ENCODE results near the gene WNT11. TPM values are rescaled to one million over a fixed set of nuclear protein-coding genes. Genes with fewer than 3 reads are reported as not detected.

Gene WNT11
- total RNA-seq, 1 donor from 2014 or later: 6.9 TPM

DNA sequence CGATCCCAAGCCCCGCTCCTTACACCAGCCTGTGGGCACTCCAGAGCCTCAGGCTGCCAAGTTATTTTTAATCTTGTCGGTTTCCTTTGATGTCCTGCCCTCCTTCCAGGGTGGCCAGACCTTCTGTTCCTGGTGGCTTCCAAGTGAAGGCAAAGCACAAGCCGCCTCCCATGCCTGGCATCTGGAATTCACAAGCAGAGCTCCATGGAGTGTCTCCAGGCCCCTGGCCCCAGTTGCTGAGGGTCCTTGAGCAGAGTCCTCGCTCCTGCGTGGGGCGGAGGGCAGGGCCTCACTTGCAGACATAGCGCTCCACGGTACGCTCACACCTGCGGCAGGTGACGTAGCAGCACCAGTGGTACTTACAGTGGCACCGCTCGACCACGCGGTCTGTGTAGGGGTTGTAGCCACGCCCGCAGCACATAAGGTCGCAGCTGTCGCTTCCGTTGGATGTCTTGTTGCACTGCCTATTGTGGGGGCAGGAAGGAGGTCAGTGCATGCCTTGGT is 19.5 kb downstream of the WNT11 start:
- TF ChIP-seq, protein P1, sequence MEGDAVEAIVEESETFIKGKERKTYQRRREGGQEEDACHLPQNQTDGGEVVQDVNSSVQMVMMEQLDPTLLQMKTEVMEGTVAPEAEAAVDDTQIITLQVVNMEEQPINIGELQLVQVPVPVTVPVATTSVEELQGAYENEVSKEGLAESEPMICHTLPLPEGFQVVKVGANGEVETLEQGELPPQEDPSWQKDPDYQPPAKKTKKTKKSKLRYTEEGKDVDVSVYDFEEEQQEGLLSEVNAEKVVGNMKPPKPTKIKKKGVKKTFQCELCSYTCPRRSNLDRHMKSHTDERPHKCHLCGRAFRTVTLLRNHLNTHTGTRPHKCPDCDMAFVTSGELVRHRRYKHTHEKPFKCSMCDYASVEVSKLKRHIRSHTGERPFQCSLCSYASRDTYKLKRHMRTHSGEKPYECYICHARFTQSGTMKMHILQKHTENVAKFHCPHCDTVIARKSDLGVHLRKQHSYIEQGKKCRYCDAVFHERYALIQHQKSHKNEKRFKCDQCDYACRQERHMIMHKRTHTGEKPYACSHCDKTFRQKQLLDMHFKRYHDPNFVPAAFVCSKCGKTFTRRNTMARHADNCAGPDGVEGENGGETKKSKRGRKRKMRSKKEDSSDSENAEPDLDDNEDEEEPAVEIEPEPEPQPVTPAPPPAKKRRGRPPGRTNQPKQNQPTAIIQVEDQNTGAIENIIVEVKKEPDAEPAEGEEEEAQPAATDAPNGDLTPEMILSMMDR (IDR thresholded peaks at IDR 0.05): no peak
- DNase-seq (ENCODE audit: extremely low spot score in 2 of 2): no peak
- Histone ChIP-seq H3K4me1 (peaks cover 4% of the 10 kb centered on the region), H3K9me3 (no peaks in the 10 kb centered on the region), H3K27ac (no peak overlapping the region), H3K4me3 (no peak overlapping the region), H3K36me3 (no peaks in the 10 kb centered on the region), H3K27me3 (no peaks in the 10 kb centered on the region)
- intact Hi-C loops (cut with DNase I): no loop called here

DNA sequence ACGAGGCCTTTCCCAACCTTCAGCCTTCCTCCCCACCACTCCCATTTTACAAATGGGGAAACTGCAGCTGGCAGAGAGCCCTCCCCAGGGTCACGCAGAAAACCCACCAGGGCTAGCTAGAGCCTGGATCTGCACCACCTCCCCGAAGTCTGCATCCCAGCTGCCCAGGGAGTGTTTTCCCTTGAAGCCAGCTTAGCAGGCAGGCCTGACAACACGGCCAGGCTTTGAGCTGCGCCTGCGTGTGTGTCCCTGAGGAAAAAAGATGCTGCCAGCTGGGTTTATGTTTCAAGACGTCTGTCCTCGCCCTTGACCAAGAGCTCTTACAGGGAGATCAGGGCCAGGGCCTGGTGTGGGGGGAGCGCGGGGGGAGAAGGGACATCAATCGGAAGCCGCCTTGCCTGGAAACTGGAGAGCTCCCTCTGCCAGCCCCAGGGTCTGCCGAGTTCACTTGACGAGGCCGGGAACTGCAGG is 20.3 kb downstream of the WNT11 start:
- no peaks in the 10 kb centered on the region for H3K9me3 ChIP-seq
- no peaks in the 10 kb centered on the region for H3K36me3 ChIP-seq
- H3K4me1 ChIP-seq: peaks cover 4% of the 10 kb centered on the region
- H3K4me3 ChIP-seq: no peak overlapping the region
- TF ChIP-seq POLR2A (IDR thresholded peaks at IDR 0.05) (no peak), POLR2AphosphoS5 (IDR thresholded peaks at IDR 0.05; ENCODE audit: insufficient read depth in 1 of 2, low read depth in 1 of 2) (peak in 1 of 2 donors; percentile 22)
- TF ChIP-seq, protein P1 (IDR thresholded peaks at IDR 0.05): no peak
- intact Hi-C loops (cut with DNase I): no loop called here
- DNase-seq (ENCODE audit: extremely low spot score in 2 of 2): no peak
- H3K27me3 ChIP-seq: no peaks in the 10 kb centered on the region
- H3K27ac ChIP-seq: peak overlapping the region; percentile 27

DNA sequence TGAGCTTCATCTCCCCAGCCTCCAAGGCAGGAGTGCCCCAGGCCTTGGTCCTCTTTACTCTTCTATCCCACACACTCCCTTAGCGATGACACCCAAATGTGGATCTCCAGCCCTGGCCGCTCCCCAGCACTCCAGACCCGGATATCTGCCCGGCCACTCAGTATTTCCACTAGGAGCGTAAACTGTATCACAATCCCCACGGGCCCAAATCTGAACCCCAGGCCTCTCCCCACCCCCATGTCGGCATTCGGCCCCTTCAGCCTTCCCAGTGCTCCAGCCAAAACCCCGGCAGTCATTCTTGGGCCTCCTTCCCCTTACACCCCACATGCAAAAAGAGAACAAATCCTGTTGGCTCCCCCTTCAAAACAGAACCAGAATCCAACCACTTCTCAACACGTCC is 20.8 kb downstream of the WNT11 start:
- H3K9me3 ChIP-seq: no peaks in the 10 kb centered on the region
- H3K36me3 ChIP-seq: no peaks in the 10 kb centered on the region
- no peaks in the 10 kb centered on the region for H3K27me3 ChIP-seq
- intact Hi-C loops (cut with DNase I): no loop called here
- no peak overlapping the region for H3K4me3 ChIP-seq
- H3K4me1 ChIP-seq: peaks cover 4% of the 10 kb centered on the region
- DNase-seq (ENCODE audit: extremely low spot score in 2 of 2): no peak
- TF ChIP-seq, protein P1 (IDR thresholded peaks at IDR 0.05): no peak
- TF ChIP-seq POLR2AphosphoS5 (IDR thresholded peaks at IDR 0.05; ENCODE audit: insufficient read depth in 1 of 2, low read depth in 1 of 2): no peak
- no peak for TF ChIP-seq POLR2A (IDR thresholded peaks at IDR 0.05)
- H3K27ac ChIP-seq: peak overlapping the region; percentile 27

DNA sequence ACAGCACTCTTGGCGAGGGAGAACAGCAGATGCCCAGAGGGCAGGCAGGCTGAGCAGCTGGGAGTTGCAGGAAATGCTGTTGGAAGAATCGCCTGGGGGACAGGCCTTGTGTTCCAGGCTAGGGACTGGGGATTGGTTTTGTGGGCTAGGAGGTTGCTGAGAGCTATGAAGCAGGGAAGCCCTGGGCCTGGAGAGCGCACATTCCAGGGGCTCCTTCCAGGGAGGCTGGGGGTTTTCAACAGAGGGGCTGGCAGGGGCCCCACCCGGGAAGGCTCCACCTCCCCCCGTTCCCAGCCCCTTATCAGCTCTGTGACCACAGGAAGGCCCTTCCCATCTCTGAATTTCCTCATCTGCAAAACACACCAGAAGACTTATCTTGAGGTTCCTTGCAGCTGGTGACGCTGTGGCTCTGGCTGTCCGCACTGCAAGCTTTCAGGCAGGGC is 21.7 kb downstream of the WNT11 start:
- TF ChIP-seq POLR2A (IDR thresholded peaks at IDR 0.05): no peak
- TF ChIP-seq POLR2AphosphoS5 (IDR thresholded peaks at IDR 0.05; ENCODE audit: insufficient read depth in 1 of 2, low read depth in 1 of 2): no peak
- TF ChIP-seq, protein P1 (IDR thresholded peaks at IDR 0.05): no peak
- Histone ChIP-seq H3K9me3 (no peaks in the 10 kb centered on the region), H3K27me3 (no peaks in the 10 kb centered on the region), H3K4me3 (no peak overlapping the region), H3K27ac (no peak overlapping the region), H3K4me1 (peaks cover 4% of the 10 kb centered on the region), H3K36me3 (no peaks in the 10 kb centered on the region)
- intact Hi-C loops (cut with DNase I): no loop called here
- DNase-seq (ENCODE audit: extremely low spot score in 2 of 2): no peak

DNA sequence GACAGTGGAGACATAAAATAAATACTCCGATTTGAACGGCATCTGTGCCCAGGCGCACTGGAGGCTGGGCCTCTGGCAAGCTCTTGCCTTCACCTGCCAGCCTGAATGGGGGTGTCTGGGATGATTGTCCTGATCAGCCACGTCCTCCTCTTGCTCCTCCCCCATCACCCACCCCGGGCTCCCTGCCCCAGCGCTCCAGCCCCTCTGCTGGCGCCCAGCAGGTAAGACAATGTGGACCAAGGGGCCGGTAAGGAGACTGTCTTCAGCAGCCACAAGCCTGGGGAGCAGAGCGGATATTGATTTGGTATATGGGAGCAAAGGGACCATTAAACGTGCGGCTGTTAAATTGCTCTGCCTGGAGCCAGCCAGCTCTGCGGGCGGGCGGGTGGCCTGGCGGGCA is 24.9 kb downstream of the WNT11 start:
- TF ChIP-seq POLR2A (IDR thresholded peaks at IDR 0.05) (no peak), POLR2AphosphoS5 (IDR thresholded peaks at IDR 0.05; ENCODE audit: insufficient read depth in 1 of 2, low read depth in 1 of 2) (no peak)
- TF ChIP-seq, protein P1 (IDR thresholded peaks at IDR 0.05): no peak
- Histone ChIP-seq H3K4me1 (peaks cover 4% of the 10 kb centered on the region), H3K9me3 (no peaks in the 10 kb centered on the region), H3K4me3 (no peak overlapping the region), H3K36me3 (no peaks in the 10 kb centered on the region), H3K27ac (no peak overlapping the region), H3K27me3 (no peaks in the 10 kb centered on the region)
- no peak for DNase-seq (ENCODE audit: extremely low spot score in 2 of 2)
- intact Hi-C loops (cut with DNase I): no loop called here
